B cell (primary cell): ENCODE data around the gene ABHD14A.

Source experiments
- CTCF ChIP-seq: fragments of 200-600 bp; IDR thresholded peaks from one replicate; pipeline ENCODE4 v1.8.0; 2022; ENCODE audit warnings: antibody characterized with exemption, mild to moderate bottlenecking
- EZH2 ChIP-seq: IDR thresholded peaks from 2 replicates; pipeline ENCODE4 v1.6.1; 2012; ENCODE audit warnings: borderline replicate concordance, low read depth, mild to moderate bottlenecking, moderate library complexity, low read length; ENCODE audit not compliant: insufficient read depth, poor library complexity, severe bottlenecking

DNA sequence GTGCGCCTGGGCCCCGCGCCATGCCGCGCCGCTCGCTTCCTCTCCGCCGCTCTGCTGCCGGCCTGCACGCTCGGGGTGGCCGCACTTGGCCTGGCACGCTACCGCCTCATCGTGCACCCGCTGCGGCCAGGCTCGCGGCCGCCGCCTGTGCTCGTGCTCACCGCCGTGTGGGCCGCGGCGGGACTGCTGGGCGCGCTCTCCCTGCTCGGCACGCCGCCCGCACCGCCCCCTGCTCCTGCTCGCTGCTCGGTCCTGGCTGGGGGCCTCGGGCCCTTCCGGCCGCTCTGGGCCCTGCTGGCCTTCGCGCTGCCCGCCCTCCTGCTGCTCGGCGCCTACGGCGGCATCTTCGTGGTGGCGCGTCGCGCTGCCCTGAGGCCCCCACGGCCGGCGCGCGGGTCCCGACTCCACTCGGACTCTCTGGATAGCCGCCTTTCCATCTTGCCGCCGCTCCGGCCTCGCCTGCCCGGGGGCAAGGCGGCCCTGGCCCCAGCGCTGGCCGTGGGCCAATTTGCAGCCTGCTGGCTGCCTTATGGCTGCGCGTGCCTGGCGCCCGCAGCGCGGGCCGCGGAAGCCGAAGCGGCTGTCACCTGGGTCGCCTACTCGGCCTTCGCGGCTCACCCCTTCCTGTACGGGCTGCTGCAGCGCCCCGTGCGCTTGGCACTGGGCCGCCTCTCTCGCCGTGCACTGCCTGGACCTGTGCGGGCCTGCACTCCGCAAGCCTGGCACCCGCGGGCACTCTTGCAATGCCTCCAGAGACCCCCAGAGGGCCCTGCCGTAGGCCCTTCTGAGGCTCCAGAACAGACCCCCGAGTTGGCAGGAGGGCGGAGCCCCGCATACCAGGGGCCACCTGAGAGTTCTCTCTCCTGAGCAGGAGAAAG, 18.7 kb upstream of the ABHD14A start:
- TF ChIP-seq CTCF (peak; percentile 68), EZH2 (no peak)
